HepG2 (cell line): Measurements from ENCODE around the gene NT5DC2. TPM values are rescaled to one million over a fixed set of nuclear protein-coding genes. Genes with fewer than 3 reads are reported as not detected.

Experiments used
- CERS6 ChIP-seq: sonication (generic); formaldehyde crosslinking; IDR thresholded peaks from 2 replicates; pipeline ENCODE4 v1.5.0; 2020; ENCODE audit warnings: missing genetic modification reagents
- CREBL2 ChIP-seq: sonication (generic); formaldehyde crosslinking; IDR thresholded peaks from 2 replicates; pipeline ENCODE4 v1.8.1; 2023; ENCODE audit warnings: missing genetic modification reagents, mild to moderate bottlenecking, borderline replicate concordance
- KDM1A ChIP-seq: IDR thresholded peaks from 2 replicates; pipeline ENCODE4 v1.6.1; 2016; ENCODE audit warnings: missing compliant biosample characterization
- MEF2D ChIP-seq: sonication (generic); formaldehyde crosslinking; IDR thresholded peaks from 2 replicates; pipeline ENCODE4 v1.5.1; 2020; ENCODE audit warnings: mild to moderate bottlenecking, missing genetic modification reagents
- MIER3 ChIP-seq: IDR thresholded peaks from 2 replicates; pipeline ENCODE4 v1.6.1; 2016; ENCODE audit warnings: missing compliant biosample characterization, borderline replicate concordance
- MYC ChIP-seq: sonication (generic); formaldehyde crosslinking; IDR thresholded peaks from 2 replicates; pipeline ENCODE4 v1.9.0; 2021; ENCODE audit warnings: missing genetic modification reagents, borderline replicate concordance
- NFATC3 ChIP-seq: sonication (generic); formaldehyde crosslinking; IDR thresholded peaks from 2 replicates; pipeline ENCODE4 v1.5.1; 2020; ENCODE audit warnings: mild to moderate bottlenecking, missing genetic modification reagents
- NR2F2 ChIP-seq: IDR thresholded peaks from 2 replicates; pipeline ENCODE4 v1.6.1; 2012; ENCODE audit warnings: low read depth, inconsistent platforms, borderline replicate concordance
- NRL ChIP-seq: sonication (generic); formaldehyde crosslinking; IDR thresholded peaks from 2 replicates; pipeline ENCODE4 v1.5.0; 2020; ENCODE audit warnings: missing genetic modification reagents, mild to moderate bottlenecking, moderate library complexity, borderline replicate concordance
- PHF5A ChIP-seq: IDR thresholded peaks from one replicate; pipeline ENCODE4 v1.6.1; 2018; ENCODE audit warnings: low read depth, missing genetic modification reagents; ENCODE audit not compliant: unreplicated experiment
- TAF15 ChIP-seq: fragments of 200-400 bp; formaldehyde crosslinking; IDR thresholded peaks from one replicate; pipeline ENCODE4 v1.6.1; 2018; ENCODE audit warnings: mild to moderate bottlenecking, low read depth, low read length; ENCODE audit not compliant: poor library complexity, severe bottlenecking
- TBL1XR1 ChIP-seq: fragments of 150-350 bp; IDR thresholded peaks from 2 replicates; pipeline ENCODE4 v1.6.1; 2014; ENCODE audit warnings: borderline replicate concordance, low read length; ENCODE audit not compliant: partially characterized antibody
- YEATS4 ChIP-seq: sonication (generic); formaldehyde crosslinking; IDR thresholded peaks from 2 replicates; pipeline ENCODE4 v1.4.0; 2020; ENCODE audit warnings: missing genetic modification reagents, borderline replicate concordance
- YY1 ChIP-seq: IDR thresholded peaks from 2 replicates; pipeline ENCODE4 v1.6.1; 2011; ENCODE audit warnings: low read length, low read depth, moderate library complexity, mild to moderate bottlenecking; ENCODE audit not compliant: insufficient read depth, insufficient replicate concordance
- ZNF230 ChIP-seq: sonication (generic); formaldehyde crosslinking; IDR thresholded peaks from 2 replicates; pipeline ENCODE4 v1.4.0; 2020; ENCODE audit warnings: mild to moderate bottlenecking, missing genetic modification reagents
- ZNF281 ChIP-seq: sonication (generic); formaldehyde crosslinking; IDR thresholded peaks from 2 replicates; pipeline ENCODE4 v1.4.0; 2020; ENCODE audit warnings: missing genetic modification reagents, borderline replicate concordance
- ZNF552 ChIP-seq: sonication (generic); formaldehyde crosslinking; IDR thresholded peaks from 2 replicates; pipeline ENCODE4 v1.9.0; 2022; ENCODE audit warnings: missing genetic modification reagents, mild to moderate bottlenecking, borderline replicate concordance
- ZNF609 ChIP-seq: sonication (generic); formaldehyde crosslinking; IDR thresholded peaks from 2 replicates; pipeline ENCODE4 v1.4.0; 2020; ENCODE audit warnings: mild to moderate bottlenecking, missing genetic modification reagents, borderline replicate concordance
- ZSCAN21 ChIP-seq: sonication (generic); formaldehyde crosslinking; IDR thresholded peaks from 2 replicates; pipeline ENCODE4 v1.8.0; 2022; ENCODE audit warnings: mild to moderate bottlenecking, missing genetic modification reagents, moderate library complexity, borderline replicate concordance
- polyA plus RNA-seq, 8 experiments: library from polyadenylated mRNA; depleted of rRNA in 3 of 8; stranded (reverse) in 7 of 8; unstranded in 1 of 8; fragments of >200 nt; fragmentation: Illumina TruSeq in 4 of 8; extraction: Trizol in 4 of 8; gene quantifications; 2 replicates each; pipeline versions ENCODE4 v1.2.1 to v1.2.3, GENCODE V29; 2011 to 2016; ENCODE audit warnings: low read depth in 4 of 8, missing spikeins in 1 of 8, mixed read lengths in 1 of 8; ENCODE audit not compliant: insufficient read depth in 1 of 8
- total RNA-seq, 5 experiments: library from RNA; depleted of rRNA; stranded (reverse); fragments of >200 nt; fragmentation: Illumina TruSeq; extraction: Trizol; gene quantifications; 2 replicates each; pipeline ENCODE4 v1.2.3, GENCODE V29; 2016; ENCODE audit warnings: low read depth in 1 of 5

The NT5DC2 gene
- total and polyA plus RNA-seq, 2 of the 13 experiments (the other 11 are each of a cell fraction or from before 2014, with no cell fraction given) = 131 to 240 TPM

- TF ChIP-seq ZNF281 (peak; percentile 94), PHF5A (no peak), YEATS4 (peak; percentile 46; the same call in 1 of the 2 replicates), ZNF552 (CRISPR knock-in tag) (peak; percentile 38; the same call in 1 of the 2 replicates), NR2F2 (no peak), ZNF609 (CRISPR knock-in tag) (peak; percentile 13; the same call in 1 of the 2 replicates), MYC (CRISPR knock-in tag) (peak; percentile 65), ZSCAN21 (CRISPR knock-in tag) (no peak; the same call in 1 of the 2 replicates), YY1 (peak; percentile 88), CERS6 (CRISPR knock-in tag) (no peak), TBL1XR1 (no peak), NRL (CRISPR knock-in tag) (no peak), ZNF230 (CRISPR knock-in tag) (no peak), MEF2D (CRISPR knock-in tag) (no peak), NFATC3 (CRISPR knock-in tag) (no peak), CREBL2 (CRISPR knock-in tag) (no peak), KDM1A (no peak), TAF15 (no peak), MIER3 (no peak)
Observed at GRCh38 chr3:52533623-52534280, at the start of gene NT5DC2 (continued).
